HG03108 (cell line): ENCODE data around the gene MED9.

Experiments used
- ATAC-seq: cut with Tn5 transposase; IDR thresholded peaks from one replicate; pipeline ENCODE4 v1.9.1; 2021; ENCODE audit warnings: moderate library complexity; ENCODE audit not compliant: unreplicated experiment

MED9 gene

DNA sequence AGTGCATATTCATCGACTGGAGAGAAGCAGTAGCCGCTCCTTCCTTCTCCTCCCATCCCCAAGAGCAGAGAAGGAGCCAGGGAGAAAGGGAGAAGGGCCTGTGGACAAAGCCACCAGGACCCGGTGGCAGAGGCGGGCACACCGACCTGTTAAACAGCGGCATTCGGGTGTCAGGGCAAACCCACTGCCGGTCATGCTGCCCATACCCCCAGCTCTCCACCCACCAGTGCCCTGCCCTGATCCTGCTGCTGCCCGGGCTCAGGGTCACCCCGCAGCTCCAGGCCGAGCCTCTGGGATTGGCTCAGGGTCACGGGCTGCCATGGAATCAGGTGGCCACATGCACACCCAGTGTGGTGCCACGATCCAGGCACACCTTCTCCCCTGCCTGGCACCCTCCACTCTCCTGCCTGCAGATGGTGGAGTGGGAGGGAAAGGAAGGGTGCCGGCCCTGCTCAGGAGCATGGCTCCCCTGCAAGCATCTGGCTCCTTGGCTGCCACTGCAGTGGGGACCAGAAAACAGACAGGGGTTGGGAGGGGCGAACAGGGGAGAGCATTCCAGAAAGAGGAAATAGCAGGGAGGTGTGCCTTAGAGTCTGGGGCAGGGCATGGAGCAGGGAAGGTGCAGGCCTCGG, 37.7 kb downstream of the MED9 start:
- ATAC-seq, result no peak

DNA sequence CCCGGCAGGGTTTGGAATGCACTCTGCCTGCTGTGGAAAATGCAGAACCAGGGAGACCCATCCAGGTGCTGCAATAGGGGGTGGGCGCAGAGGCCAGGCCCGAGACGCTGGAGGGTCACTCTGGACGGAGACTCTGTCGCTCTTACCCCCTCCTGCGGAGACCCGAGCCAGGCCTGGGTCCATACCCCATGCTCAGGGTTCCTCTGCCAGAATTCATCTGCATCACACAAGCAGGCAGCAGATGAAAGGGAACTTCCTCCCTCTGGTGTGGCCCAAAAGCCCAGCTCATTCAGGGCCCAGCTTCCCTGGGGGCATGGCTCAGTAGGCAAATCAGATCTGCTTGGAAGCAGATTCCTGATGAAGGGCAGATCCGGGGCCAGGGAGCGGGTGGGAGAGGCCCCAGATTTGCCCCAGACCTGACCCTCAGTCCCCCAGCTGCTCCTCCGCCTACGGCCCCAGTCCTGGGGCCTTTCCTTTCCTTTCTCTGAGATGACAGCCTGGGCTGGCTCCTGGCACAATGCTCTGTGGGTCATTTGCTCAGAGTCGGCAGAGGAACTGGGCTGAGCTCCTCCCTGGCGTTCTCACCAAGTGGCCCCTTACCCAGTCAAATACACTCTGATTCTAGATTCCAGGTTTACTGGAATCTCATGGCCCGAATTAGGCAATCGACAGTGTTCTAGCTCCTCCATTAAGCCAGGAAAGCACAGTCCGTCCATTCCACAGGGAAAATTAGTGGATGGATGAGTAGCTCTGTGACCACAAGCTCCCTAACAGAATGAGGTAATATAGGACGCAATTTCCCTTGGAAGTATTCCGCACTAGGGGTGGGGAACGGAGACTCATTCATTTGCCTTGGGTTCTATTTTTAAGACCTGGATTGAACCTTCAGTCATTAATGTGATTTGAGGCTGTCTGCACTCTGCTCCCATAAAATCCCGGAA, 38.5 kb downstream of the MED9 start:
- no peak for ATAC-seq

DNA sequence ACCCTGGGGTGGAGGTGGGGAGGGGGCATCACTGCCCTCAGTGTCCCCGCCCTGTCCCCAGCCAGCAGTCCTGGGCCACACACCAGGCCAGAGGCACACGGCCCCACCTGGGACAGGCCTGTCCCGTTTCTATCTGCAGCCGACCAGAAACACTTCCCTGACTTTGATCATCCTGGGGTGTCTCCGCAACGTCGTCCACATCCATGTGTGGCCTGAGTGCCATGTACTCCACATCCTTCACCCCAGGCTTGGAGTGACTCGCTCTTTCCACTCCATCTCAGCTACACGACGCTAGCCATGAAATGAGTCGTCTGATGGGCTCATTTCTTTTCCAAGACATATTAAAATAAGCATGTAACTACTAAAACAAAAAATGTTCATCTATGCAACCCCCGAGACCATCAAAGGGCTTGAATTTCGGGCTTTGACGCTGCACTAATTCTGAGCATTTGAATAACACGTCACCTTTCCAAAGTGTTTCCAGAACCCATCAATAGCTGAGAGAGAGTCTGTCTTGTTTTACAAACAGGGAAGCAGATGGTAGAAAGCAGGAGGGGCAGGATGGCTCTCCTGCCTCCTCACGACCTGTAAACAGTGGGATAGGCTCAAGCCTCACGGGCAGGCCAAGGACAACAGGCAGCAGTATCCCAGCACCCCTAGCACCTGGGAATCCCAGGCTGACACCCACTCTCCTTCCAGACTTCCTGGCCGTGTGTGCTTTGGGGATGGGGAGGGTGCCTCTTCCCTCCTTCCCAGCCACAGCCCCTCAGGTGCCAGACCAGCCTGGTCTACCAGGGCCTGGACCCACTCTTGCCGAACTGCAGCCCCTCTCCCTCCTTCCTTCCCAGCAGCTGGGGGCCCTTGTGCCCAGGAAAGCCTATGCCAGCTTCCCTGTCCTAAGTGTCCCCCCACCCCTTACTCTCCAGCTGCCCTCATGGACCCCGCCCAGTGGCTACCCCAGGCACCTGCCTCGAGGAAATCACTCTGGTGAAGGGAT, 39.4 kb downstream of the MED9 start:
- no peak for ATAC-seq

DNA sequence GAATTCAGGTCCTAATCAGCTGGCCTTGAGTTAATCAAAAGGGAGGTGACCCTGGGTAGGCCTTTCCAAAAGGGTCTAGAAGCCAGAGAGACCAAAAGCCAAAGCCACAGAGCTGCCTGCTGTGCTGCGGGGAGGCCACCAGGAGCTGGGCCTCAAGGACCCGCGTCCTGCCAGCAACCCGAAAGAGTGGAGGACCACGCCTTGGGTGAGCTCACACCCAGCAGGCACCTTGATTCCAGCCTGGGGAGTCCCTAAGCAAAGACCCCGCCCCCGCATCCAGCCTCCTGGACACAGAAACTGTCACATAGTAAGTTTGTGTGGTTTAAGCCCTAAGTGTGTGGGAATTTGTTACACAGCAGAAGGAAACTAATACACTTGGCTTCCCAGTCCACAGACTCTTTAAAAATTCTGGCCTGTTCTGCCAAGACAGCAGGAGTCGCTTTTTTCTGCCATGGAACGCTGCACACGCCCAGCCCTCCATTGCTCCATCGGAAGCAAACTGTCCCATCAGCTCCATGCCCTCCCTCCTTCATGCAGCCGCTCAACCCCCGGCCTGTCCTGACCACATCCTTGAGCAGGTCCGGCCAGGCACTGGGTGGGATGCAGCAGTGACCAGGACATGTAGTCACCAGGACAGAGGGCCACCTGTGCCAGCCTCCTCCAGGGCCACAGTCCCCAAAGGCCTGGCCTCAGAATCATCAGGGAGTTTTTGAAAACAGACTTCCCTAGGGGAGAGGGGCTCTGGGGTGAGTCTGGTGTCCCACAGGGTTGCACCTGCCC, 40.3 kb downstream of the MED9 start:
- ATAC-seq, result no peak

DNA sequence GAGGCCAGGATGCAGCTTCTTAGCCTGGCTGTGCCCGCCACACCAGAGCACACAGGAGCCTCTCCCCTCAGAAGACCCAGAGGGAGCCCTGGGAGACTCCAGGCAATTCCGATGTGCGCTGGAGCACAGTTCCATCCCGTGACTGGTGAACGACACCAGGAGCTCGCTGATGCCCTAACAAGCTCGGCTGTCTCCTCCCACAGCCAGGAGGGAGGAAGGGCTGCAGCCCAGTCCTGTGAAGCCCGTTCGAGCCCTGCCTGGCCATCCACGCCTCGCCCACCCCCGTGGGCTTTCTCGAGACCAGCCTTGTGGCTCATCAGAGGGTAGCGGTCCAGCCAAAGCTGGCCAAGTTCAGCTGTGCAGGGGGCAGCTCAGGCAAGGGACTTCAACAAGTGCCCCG, 41.2 kb downstream of the MED9 start:
- ATAC-seq, result no peak

DNA sequence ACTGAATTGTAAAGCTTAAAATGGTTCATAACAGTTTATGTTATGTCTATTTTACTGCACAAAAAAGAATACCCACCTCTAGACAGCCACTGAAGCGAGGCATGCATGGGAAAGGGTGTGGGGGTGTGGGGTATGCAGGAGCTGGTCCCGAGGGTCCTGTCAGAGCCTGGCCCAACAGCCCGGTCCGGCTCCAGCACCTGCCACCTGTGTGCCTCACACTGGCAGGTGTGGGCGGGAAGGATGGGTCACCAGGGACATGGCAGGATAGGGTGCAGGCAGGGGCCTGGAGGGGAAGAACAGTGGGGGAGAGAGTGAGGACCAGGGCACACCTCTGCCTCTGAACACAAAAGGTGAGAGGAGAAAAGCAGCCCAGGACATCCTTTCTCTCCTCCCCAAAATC, 42.2 kb downstream of the MED9 start:
- no peak for ATAC-seq

DNA sequence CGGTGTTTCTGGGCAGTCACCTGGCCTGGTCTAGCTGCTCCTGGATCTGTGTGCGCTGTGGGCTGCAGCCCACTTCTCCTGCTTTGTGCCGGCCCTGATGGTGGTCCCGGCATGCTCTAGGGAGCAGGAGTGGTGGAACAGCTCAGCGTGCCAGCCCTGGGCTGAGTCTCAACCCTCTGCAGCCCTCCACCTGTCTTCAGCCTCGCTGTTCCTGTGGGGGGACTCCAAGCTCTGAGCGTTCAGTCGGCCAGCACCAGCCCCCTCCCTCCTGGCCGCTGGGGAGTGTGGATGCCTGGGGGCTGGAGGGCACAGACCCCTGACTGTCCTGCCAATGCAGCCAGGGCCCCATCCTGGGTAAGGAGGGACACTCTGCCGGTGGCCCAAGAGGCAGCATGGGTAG, 43.1 kb downstream of the MED9 start:
- no peak for ATAC-seq

DNA sequence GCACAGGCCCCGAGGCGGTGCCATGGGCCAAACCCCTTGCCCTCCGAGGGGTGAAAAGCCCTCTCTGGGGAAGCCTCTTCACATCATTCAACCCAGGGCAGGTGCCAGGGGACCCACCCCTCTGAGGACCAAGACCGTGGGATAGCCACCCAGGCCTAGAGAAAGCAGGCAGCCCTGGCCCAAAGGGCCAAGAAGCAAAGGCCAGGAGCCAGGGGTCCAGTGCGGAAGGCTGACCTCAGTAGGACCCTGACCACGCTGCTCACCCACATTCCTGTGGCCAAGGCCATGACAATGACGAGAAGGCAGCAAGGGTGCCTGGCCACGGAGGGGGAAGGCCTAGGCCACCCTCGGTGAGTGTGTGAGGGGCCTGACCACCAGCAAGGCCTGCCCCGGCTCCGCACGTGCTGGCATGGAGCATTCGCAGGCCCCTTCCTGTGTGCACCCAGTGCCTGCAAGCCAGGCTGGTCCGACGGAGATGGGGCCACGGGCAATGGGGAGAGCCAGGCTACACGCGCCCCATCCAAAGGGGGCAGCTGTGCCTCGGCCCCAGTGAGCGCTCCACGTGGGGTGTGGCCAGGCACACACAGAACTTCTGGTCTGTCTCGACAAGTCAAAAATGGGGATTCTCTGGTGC, 43.9 kb downstream of the MED9 start:
- ATAC-seq, result no peak

DNA sequence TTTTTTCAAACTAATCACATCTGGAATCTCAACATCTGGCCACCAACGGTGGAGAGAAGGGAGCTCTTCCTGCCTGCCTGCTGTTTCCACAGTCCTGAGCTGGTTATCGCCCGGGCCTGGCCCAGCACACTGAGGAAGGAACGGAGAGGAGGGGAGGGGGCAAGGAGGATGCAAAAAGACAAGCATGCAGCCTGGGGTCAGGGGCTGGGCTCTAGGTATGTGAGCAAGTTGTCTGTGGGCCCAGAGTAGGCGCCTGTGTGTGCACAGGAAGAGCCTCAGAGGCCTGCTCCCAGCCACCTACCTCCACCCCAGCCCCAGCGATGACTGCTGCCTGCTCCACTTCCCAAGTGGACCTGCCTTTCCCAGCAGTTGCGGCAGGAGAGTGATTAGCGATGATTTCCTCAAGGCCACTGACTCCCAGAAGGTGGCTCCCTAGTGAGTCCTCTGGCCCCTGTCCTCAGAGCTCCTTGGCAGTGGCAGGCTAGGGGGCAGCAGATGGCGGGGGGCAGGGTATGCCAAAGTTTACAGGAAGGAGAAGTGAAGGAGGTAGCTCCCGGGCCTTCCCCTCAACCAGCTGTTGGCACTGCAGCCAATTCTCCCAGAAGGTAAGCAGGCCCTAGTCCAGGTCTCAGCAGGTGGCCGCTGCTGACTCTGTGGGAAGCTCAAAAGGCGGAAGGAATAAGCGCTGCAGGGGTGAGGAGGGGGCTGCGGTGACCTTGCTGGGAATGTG, 46.4 kb downstream of the MED9 start:
- ATAC-seq, result no peak

DNA sequence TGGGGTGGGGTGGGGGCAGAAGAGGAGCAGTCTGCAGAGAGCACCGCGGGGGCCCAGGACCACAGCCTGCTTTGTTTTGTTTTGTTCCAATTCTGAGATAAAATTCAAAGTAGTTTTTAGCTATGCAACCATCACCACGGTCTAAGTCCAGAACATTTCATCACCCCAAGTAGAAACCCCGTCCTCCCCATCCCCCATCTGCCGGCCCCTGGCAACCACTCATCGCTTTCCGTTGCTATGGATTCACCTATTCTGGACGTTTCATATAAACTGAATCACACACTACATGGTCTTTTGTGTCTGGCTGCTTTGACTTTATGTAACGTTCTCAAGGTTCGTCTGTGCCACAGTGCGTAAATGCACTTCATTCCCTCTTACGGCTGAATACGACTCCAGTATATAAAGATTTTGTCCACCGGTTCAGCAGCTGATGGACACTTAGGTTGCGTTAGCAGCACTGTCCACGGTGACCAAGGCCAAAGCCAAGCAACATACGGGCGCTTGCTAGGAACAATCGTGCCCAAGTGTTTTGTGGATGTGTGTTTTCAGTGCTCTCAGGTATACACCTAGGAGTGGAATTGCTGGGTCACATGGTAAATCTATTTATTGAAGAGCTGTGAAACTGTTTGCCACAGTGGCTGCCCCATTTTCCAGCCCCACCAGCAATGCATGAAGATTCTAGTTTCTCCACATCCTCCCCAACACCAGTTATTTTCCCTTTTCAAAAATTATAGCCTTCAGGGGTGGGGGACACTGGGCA, 47.1 kb downstream of the MED9 start:
- ATAC-seq, result no peak

DNA sequence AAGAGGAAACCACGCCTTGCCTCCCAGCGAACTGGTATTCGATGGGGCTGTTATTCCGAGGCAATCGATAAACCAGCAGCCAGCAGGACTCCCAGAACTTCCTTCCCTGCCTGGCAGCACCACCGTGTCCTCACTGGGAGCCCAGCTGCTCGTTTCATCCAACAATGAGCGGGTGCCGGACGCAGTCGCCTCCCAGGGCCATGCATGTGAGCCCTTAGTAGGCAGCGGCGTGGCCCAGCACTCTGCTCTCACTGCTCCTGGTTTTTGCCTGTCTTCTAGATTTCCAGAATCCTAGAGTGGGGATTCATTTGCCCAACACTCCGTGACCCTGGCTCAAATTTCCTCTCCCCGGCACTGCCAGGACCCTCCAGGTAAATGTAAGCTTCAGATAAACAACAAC, 48.5 kb downstream of the MED9 start:
- no peak for ATAC-seq

DNA sequence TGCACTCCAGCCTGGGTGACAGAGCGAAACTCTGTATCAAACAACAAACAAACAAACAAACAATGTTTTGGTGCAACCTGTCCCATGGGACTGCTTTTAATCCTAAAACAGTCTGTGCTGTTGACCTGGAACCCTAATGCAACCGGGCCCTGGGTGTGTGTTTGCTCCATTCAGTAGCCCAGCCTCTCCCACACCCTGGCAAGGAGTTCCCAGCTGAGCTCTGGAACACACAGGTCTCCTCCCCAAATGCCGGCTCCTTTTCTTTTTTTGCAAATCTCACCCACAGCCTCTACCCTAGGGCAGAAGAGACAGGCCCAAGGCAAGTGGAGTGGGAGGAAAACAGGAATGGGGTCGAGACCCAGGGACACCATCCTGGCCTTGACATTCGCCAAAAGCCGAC, 49.2 kb downstream of the MED9 start:
- no peak for ATAC-seq

DNA sequence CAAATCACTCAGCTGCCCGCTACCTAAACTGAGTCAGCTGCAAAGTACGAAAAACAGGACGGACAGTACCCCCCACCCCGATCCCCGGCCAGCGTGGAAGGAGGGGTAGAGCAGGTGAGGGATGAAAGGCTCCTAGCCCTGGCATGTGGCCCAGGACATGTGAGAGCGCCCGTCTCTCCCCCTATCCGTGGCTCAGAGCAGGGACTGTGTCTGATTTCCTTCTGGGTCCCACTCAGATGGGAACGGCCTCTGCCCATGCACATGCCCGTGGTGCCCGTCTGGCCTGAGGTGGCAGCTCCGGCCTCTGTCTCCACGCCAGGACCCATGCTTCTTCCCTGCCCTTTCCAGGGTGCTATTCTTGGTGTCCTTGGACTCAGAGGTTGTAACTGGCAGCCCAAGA, 49.6 kb downstream of the MED9 start:
- no peak for ATAC-seq

DNA sequence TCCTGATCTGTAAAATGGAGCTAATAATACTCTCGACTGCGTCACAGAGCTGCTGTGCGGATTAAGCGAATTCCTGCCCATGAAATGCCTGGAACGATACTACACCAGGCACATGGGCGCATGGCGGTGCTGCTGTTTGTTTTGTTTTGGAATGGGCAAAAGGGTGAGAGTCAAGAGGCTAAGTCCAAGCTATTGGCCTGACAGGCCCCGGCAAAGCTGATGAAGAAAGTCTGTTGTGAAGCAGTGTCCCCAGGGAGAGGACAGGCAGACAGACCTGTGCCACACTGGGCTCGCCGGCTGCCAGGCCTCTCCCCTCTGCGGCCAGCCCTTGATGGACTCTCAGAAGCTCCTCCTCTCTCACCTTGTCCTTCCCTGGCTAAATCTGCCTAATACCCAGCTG, 50.7 kb downstream of the MED9 start:
- no peak for ATAC-seq

DNA sequence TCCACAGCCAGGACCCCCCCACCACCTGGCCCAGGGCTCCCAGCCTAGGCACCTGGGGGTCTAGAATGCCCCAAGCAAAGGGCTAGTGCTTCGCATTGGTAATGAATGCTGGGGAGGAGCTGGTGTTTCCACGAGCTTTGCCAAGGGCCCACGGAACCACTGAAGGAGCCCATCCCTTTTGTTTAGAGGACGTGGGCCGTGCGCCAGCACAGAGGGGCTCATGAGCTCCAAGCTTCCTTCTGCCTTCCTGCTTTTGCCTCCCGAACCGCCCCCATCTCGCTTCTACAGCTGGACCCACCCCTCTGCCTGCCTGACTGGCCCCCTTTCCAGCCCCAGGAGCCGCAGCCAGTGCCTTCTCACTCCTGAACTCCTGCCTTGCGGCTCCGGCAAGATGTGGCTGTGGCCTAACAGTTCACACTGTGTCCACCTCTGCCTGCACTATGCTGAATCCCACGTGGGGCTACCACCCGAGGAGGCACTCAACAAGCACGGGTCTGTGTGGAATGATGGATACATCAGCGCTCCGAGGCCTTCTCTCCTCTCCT, 51.2 kb downstream of the MED9 start:
- no peak for ATAC-seq

DNA sequence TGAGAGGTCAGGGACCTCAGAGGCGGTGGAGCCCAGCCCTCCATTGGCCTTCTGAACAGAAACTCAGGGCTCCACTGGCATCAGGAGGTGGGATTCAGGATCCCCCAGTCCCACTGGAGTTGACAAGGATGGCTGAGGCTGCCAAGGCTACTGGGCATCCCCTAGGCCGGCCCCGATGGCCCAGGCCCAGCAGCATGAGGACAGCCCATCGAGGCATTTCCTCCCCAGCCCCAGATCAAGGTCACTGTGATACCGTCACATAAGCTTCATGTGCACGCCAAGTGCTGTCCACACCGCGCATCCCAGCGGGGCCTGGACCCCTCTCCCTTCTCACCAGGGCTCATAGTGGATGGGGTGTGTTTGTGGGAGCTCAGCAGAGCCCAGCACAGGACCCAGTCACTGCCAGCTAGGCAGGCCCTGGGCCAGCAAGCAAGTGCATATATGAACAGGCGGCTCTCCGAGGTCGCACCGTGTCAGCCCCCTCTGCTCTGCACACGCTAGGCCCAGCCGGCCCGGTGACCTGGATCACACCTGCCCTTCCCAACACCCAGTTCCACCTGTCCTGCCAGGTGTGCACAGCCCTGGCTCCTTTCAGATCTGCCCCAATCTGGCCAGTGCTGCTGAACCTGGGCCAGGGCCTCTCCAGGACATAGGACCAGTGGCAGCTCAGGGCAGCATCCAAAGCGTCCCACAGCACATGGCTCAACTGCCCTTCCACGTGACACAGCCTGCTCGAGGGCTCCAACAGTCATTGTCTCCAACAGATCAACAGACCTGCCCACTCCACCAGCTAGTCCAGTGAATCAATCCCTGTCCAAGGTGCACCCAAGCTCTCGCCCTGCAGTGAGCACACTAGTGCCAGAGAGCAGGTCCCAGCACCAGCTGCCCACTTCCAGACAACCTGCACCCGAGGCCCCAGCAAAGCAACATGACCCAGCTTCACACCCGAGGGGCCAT, 52.2 kb downstream of the MED9 start:
- no peak for ATAC-seq

DNA sequence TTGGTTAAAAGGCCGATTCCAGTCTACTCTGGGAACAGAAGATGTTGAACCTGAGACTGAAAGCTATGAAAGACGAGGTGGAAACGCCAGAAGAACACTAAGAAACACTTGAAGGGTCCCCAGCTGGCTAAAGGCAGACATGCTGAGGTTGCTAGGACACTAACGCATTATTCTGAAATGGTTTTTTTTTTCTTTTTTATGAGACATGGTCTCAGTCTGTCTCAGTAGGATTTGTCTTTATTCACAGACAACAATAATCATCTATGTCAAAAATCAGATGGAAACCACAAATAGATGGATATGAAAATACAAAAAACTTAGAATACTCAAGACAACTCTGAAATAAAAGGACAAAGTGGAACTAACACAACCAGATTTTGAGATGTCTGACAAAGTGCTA, 54.4 kb downstream of the MED9 start:
- no peak for ATAC-seq
